ENCODE results near the gene NSMF.

NSMF gene

DNA sequence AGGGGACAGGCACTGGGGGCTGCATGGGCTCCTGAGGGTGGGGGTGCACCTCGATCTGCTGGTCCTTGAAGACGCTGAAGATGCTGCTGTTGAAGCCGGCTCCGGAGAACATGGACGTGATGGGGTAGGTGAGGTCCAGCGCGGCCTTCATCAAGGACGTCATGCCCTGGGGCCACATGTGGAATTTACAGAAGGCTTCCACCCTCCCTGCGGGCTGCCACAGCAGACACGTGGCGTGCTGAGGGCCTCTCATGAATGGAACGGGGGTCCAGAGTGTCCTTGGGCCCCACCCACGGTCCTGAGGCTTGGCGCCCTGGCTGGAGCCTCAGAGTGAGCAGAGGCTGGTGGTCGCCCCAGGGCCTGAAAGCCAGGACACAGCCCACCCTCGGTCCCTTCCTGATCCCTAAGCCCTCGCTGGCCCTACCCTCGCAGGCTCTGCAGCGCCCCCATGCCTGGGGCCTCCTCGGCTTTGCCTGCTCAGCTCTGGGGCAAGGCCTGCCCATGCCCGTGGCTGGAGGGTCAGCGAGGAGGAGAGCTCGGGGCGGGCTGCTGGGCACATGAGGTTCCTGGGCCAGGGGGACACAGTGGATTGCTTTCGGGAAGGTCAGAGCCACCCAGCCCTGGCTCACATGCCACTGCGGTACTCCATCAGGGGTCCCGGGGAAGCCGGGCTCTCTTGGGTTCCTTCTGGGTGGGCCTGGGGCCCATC, 5.3 kb upstream of the NSMF start:
- in situ Hi-C loops (cut with HindIII; ENCODE audit: low sequenced_read_pairs): no loop called here
- no peak overlapping the region for H3K4me3 ChIP-seq (ENCODE audit: low read depth, low read length)
- no peak for DNase-seq (ENCODE audit: low read depth, low spot score)
- TF ChIP-seq, protein P1, sequence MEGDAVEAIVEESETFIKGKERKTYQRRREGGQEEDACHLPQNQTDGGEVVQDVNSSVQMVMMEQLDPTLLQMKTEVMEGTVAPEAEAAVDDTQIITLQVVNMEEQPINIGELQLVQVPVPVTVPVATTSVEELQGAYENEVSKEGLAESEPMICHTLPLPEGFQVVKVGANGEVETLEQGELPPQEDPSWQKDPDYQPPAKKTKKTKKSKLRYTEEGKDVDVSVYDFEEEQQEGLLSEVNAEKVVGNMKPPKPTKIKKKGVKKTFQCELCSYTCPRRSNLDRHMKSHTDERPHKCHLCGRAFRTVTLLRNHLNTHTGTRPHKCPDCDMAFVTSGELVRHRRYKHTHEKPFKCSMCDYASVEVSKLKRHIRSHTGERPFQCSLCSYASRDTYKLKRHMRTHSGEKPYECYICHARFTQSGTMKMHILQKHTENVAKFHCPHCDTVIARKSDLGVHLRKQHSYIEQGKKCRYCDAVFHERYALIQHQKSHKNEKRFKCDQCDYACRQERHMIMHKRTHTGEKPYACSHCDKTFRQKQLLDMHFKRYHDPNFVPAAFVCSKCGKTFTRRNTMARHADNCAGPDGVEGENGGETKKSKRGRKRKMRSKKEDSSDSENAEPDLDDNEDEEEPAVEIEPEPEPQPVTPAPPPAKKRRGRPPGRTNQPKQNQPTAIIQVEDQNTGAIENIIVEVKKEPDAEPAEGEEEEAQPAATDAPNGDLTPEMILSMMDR (IDR thresholded peaks at IDR 0.05; ENCODE audit: low read depth, low read length): no peak

DNA sequence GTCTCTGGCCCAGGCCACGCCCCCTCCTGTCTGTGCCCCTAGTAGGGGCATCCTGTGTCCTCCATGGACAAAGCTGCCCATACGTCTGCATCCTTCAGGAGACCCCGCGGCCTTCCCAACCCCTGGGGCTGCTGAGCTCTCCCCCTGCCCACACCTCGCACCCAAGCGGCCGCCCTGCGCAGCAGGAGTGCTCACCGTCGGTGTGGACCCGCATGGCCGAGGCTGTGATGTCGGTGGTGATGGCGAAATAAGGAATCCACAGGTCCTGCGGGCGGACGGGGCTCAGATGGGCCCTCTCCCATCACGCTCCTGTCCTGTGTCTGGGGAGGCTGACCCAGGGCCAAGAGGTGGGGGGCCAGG, 4.8 kb upstream of the NSMF start:
- no peak for DNase-seq (ENCODE audit: low read depth, low spot score)
- in situ Hi-C loops (cut with HindIII; ENCODE audit: low sequenced_read_pairs): no loop called here
- no peak overlapping the region for H3K4me3 ChIP-seq (ENCODE audit: low read depth, low read length)
- TF ChIP-seq, protein P1 (IDR thresholded peaks at IDR 0.05; ENCODE audit: low read depth, low read length): no peak

- TF ChIP-seq, protein P1 (IDR thresholded peaks at IDR 0.05; ENCODE audit: low read depth, low read length): no peak
- DNase-seq (ENCODE audit: low read depth, low spot score): no peak
- no peak overlapping the region for H3K4me3 ChIP-seq (ENCODE audit: low read depth, low read length)
These were observed 4.1 kb upstream of the NSMF start for GRCh38 chr9:137462986-137463930.

GRCh38 chr9:137462396-137462985, 3.4 kb upstream of the NSMF start:
- no peak for DNase-seq (ENCODE audit: low read depth, low spot score)
- in situ Hi-C loops (cut with HindIII; ENCODE audit: low sequenced_read_pairs): no loop called here
- TF ChIP-seq, protein P1 (IDR thresholded peaks at IDR 0.05; ENCODE audit: low read depth, low read length): no peak
- H3K4me3 ChIP-seq (ENCODE audit: low read depth, low read length): no peak overlapping the region

More at GRCh38 chr9:137462986-137463930, 4.1 kb upstream of the NSMF start:
- in situ Hi-C loops (cut with HindIII; ENCODE audit: low sequenced_read_pairs): no loop called here

DNA sequence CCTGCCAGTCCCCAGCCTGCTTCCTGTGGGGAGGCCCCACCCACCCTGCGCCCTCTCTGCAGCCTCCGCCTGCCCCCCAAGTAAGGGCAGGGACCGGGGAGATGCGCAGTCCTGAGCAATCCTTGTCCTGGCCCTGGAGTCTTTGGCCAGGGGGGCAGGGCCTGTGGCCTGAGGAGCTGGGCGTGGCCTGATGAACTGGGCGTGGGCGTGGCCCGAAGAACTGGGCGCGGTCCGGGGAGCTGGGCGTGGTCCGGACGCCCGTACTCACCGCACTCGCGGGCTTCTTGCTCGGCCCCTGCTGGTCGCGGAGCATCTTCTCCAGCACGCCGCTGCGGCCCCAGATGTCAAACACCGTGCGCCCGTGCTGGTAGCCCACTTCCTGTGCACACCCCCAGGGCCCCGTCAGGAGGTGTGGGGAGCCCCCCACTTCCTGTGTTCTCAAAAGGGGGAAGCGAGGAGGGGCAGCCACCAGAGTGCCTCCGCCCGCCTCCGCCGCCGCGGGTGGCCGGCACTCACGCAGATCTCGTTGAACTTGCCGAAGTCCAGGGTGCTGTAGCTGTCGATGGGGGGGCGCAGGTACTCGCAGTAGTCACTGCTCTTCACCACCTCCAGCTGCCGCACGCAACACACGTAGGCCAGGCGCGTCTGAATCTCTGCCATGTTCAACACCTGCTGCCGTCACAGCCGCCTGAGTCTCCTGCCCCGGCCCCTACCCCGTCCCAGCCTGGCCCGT, 2.7 kb upstream of the NSMF start:
- DNase-seq (ENCODE audit: low read depth, low spot score): no peak
- in situ Hi-C loops (cut with HindIII; ENCODE audit: low sequenced_read_pairs): no loop called here

More for the DNA sequence above, 2.7 kb upstream of the NSMF start:
- H3K4me3 ChIP-seq (ENCODE audit: low read depth, low read length): no peak overlapping the region
- TF ChIP-seq, protein P1 (IDR thresholded peaks at IDR 0.05; ENCODE audit: low read depth, low read length): no peak

Data from astrocyte of the spinal cord (primary cell).